ENCODE results near the gene GABRB3.
"Not testable (repeated sequence)": the region's sequence is repeated elsewhere in the genome, so short reads cannot be mapped to it uniquely, and the experiment has no call there.

The GABRB3 gene

GRCh38 chr15:26736502-26737248 lies 36.2 kb downstream of the GABRB3 start:
- FAIRE-seq (no peak), DNase-seq (ENCODE audit: low spot score) (no peak)

DNA sequence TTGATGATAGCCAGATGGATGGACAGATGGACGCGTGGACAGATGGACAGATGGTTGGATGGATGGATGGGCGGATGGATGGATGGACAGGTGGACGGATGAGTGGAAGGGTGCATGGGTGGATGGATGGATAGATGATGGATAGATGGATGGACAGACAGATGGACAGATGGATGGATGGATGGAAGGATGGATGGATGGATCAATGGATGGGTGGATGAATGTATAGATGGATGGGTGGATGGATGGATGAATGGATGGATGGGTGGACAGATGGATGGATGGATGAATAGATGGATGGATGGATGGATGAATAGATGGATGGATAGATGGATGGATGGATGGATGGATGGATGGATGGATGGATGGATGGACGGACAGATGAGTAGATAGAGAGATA lies 40.9 kb downstream of the GABRB3 start:
- no peak for FAIRE-seq

DNA sequence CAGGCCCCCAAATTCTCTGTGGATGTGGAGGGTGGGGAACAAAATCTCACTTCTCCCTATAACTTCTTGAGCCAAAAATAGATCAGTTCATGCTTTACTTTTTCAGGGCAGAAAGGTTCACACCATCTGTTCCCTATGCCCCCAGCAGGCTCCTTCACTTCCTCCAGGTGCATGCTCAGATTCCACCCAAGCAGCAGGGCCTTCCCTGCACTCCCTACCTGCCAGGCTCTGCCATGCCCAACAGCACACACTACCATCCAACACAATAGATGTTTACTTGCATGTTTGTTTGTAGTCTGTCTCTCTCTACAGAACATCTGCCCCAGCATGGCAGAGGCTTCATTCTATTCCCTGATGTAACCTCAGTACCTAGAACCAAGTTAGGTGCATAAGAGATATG lies 43.3 kb downstream of the GABRB3 start:
- no peak for DNase-seq (ENCODE audit: low spot score)

More for the DNA sequence above, 40.9 kb downstream of the GABRB3 start:
- DNase-seq (ENCODE audit: low spot score), result no peak

DNA sequence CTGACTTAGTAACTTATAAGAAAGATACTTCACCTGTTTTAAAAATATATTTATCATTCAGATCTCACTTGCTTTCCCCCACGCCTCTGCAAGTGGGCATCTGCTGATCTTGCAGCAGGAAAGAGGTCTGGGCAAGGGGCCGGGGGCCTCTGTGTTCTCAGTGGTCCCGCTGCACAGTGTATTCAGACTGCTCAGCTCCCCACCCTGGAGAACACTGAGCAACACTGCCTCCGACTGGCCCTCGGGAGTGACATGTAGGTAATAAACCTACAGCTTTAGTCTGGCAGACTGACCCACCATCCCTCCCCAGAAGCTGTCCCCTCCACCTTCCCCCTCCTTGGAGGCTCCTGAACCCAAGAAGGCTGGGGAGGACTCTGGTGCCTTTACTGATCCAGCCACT lies 43.8 kb downstream of the GABRB3 start:
- DNase-seq (ENCODE audit: low spot score), result no peak
- no peak for FAIRE-seq

More for the DNA sequence above, 43.3 kb downstream of the GABRB3 start:
- no peak for FAIRE-seq

DNA sequence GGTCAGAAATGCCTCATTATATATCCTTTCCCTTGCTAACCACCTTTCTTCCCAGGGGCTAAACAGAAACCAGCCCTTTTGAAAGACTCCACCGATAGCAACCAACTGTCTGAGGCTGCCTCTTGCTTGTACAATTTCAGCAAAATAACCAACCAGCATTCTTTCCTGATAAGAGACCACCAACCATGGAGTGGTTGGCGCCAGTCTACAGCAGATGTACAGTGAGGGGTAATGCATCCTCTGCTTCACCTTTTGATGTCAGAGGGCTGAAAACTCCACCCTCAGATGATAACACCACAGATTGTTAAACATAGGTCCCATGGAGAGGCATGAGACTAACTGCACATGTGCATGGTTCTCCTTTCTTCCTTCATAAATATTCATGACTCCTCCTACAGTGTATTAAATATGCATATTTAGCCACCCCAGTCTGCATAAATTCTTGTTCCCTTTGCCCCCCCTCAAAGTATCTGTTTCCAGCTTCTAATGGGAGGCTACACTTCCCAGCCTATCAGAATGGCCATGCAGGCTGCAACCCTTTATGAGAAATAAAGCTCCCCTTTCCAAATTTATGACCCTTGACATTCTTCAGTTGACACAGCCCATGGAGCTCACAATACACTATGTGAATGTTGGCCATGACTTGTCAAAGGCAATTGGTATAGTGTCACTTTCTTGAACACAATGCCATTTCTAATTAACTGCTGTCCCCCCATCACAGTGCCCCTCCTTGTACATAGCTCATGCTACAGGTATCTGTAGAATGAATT lies 48.3 kb downstream of the GABRB3 start:
- DNase-seq (ENCODE audit: low spot score) (no peak), FAIRE-seq (no peak)

DNA sequence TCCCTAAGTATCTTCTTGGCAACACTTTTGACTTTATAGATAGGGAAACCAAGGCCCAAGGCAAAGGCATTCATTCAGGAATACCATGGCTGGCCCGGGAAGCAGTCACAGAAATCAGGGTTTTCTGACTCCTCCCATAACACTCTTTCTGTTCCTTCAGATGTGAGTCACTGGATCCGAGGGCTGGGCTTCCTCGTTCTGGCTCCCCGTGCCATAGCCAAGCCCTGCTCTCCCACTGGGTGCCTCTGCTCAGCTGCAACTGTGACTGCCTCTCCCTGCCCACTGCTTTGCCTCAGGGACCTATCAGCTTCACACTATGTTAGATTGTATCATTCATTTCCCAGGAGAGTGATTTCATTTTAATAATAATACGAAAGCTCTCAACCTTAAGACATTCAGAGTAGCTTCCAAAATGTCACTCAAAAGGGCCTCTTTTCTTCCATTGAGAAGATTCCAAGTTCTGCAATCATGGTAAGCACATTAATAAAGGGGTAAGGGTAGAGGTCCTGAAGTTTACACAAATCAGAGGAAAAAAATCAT lies 50.2 kb downstream of the GABRB3 start:
- DNase-seq (ENCODE audit: low spot score) (no peak), FAIRE-seq (no peak)

- no peak for FAIRE-seq
- no peak for DNase-seq (ENCODE audit: low spot score)
Observed at GRCh38 chr15:26721232-26721967, 51.5 kb downstream of the GABRB3 start.

DNA sequence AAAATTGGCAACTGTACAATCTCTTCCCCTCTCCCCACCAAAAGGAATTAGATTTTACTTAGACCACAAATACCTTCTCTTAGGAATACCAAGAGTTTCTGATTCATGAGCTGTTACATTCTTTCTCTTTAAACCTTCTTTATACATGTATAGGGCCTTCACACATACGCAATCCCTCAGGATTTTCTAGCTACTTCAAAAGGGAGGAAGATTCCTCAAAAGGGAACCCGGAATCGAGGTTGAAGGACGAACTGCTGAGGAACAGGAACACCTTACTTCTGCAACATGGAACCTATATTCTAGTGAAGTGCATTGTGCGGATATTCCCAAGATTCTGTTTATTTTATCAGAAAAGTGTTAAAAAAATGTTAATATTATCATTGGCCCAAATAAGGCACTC lies 52.3 kb downstream of the GABRB3 start:
- DNase-seq (ENCODE audit: low spot score) (no peak), FAIRE-seq (no peak)

- not testable (repeated sequence) for FAIRE-seq
Observed at GRCh38 chr15:26719866-26720265, 53.0 kb downstream of the GABRB3 start.

DNA sequence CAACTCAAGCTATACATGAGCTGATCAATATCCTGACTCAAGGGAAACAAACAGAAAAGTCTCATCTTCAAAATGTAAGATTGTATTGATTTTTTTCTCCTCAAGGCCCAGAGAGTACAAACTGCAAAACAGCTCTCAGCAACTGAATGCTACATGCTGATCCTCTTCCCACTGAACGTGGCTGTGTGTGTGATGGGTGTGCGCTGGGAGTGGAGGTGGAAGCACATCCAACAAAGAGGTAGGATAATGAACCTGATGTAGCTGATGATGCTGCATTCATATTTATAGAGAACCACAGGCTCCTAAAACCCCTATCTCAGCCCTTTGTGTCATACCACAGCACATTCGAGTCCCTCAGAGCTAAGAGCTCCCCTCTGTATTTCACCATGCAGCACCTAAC lies 56.8 kb downstream of the GABRB3 start:
- DNase-seq (ENCODE audit: low spot score), result no peak
- no peak for FAIRE-seq

More at GRCh38 chr15:26719866-26720265, 53.0 kb downstream of the GABRB3 start:
- DNase-seq (ENCODE audit: low spot score), result not testable (repeated sequence)

DNA sequence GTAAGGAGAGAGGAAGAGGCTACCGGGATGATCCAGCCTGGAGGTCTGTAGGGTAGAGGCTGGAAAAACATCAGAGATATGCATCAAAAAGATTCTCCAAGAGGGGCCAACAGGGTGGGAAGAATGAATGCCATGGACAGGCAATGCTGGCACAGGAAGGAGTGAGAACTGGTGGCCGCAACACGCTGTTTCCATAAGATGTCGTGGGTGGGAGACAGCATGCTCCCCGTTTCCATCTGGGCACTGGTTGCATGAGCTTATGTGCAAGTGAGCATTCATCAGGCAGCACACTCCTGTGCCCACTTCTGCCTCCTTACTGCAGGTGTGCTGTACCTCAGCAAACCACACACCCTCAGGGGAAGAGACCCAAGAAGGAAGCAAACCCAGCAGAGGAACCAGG lies 59.4 kb downstream of the GABRB3 start:
- no peak for DNase-seq (ENCODE audit: low spot score)
- no peak for FAIRE-seq

- no peak for DNase-seq (ENCODE audit: low spot score)
Observed at GRCh38 chr15:26712335-26712734, 60.5 kb downstream of the GABRB3 start.

GRCh38 chr15:26711445-26711844 lies 61.4 kb downstream of the GABRB3 start:
- DNase-seq (ENCODE audit: low spot score) (no peak), FAIRE-seq (no peak)

More at GRCh38 chr15:26712335-26712734, 60.5 kb downstream of the GABRB3 start:
- FAIRE-seq, result no peak

DNA sequence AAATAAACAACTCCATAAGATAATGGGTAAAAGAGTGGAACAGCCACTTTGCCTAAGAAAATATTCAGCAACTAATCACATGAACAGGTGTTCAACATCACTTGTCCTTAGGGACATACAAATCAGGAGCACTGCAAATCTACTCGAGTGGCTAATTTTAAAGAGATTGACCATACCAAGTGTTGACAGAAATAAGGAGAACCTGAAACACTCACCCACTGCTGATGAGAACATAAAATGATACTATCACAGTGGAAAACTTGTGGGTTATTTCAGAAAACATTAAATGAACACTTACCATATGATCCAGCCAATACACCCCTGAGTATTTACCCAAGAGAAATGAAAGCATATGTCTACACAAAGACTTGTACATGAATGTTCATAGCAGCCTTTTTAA lies 70.5 kb downstream of the GABRB3 start:
- no peak for FAIRE-seq

GRCh38 chr15:26698555-26698954 lies 74.3 kb downstream of the GABRB3 start:
- FAIRE-seq (no peak), DNase-seq (ENCODE audit: low spot score) (no peak)

More for the DNA sequence above, 70.5 kb downstream of the GABRB3 start:
- DNase-seq (ENCODE audit: low spot score), result no peak

- DNase-seq (ENCODE audit: low spot score), result no peak
- FAIRE-seq, result no peak
Observed at GRCh38 chr15:26697913-26698312, 75.0 kb downstream of the GABRB3 start.

- FAIRE-seq, result no peak
- DNase-seq (ENCODE audit: low spot score), result no peak
Observed at GRCh38 chr15:26691249-26691648, 81.6 kb downstream of the GABRB3 start.

GRCh38 chr15:26690778-26691177 lies 82.1 kb downstream of the GABRB3 start:
- DNase-seq (ENCODE audit: low spot score), result no peak
- FAIRE-seq, result no peak

GRCh38 chr15:26689462-26689861 lies 83.4 kb downstream of the GABRB3 start:
- FAIRE-seq (no peak), DNase-seq (ENCODE audit: low spot score) (no peak)

DNA sequence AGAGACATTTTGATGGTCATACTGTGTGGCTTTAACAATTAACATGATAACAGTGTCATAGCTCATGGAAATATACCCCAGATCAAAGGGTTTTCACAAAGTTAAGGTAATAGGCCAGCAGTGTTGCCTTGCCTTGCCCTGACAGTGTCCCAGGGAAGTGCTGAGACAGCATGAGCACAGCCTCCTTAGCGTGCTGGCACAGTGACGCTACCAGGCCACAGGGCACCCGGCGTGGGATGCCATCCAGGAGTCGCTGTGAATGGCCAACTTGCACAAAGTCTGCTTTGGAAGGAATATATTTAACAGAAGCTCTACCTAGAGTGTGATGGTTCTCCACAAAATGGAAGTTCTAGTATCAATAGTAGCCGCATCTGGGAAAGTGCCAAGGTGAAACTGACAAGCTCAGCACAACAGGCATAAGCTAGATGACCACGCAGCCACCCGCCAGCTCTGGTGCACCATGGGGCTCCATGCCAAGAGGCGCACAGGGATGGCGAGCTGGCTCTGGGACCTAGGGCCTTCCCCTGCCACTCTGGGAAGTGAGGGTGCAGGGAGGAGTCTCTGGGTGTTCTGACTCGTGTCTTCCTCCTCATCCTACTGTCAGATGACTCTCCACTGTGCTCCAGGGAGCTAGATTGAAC lies 86.2 kb downstream of the GABRB3 start:
- FAIRE-seq (no peak), DNase-seq (ENCODE audit: low spot score) (no peak)

- FAIRE-seq, result no peak
- no peak for DNase-seq (ENCODE audit: low spot score)
Observed at GRCh38 chr15:26682598-26683164, 90.2 kb downstream of the GABRB3 start.
